HEK293 (cell line): ENCODE results near the gene ODF2.

Experiments
- CTCF ChIA-PET: fragments of 350-600 bp; formaldehyde crosslinking; extraction: SDS; loops from one replicate; lab custom pipeline; 2021; ENCODE audit warnings: antibody characterized with exemption; lab: Yijun Ruan, JAX
- POLR2A ChIA-PET: fragments of 300-600 bp; formaldehyde crosslinking; extraction: SDS; loops from one replicate; lab custom pipeline; 2020; ENCODE audit warnings: antibody characterized with exemption, inconsistent platforms; lab: Yijun Ruan, JAX
- H3K27ac ChIP-seq: fragments of 200-500 bp; sonication (Bioruptor generic); 2 replicates; pipeline ENCODE4 v1.5.1; 2014; ENCODE audit warnings: low read depth, low read length, control low read depth, inconsistent platforms; ENCODE audit errors: extremely low read depth
- H3K36me3 ChIP-seq, 2 experiments: fragments of 200-500 bp in 1 of 2; sonication (Bioruptor generic) in 1 of 2; 1 replicate in 1 of 2; 2 replicates in 1 of 2; pipeline ENCODE4 v1.5.1; 2014 to 2017; ENCODE audit warnings: inconsistent platforms in 2 of 2, low read length in 2 of 2; ENCODE audit not compliant: control insufficient read depth in 2 of 2, insufficient read depth in 1 of 2
- H3K4me1 ChIP-seq: fragments of 200-500 bp; sonication (Bioruptor generic); 2 replicates; pipeline ENCODE4 v1.5.1; 2014; ENCODE audit warnings: mild to moderate bottlenecking, low read length, inconsistent platforms; ENCODE audit not compliant: control insufficient read depth, insufficient read depth
- H3K4me3 ChIP-seq: 2 replicates; pipeline ENCODE4 v1.5.1; 2011; ENCODE audit warnings: low read depth, mild to moderate bottlenecking, control low read depth, low read length, moderate library complexity
- H3K9me3 ChIP-seq: fragments of 200-500 bp; sonication (Bioruptor generic); 2 replicates; pipeline ENCODE4 v1.5.1; 2014; ENCODE audit warnings: low read depth, low read length, inconsistent platforms; ENCODE audit not compliant: control insufficient read depth, insufficient read depth
- BCL11B ChIP-seq: fragments of 450-650 bp; formaldehyde crosslinking; IDR thresholded peaks from 2 replicates; pipeline ENCODE4 v1.5.1; 2016; ENCODE audit warnings: low read depth, missing biosample characterization, missing genetic modification characterization
- GFI1B ChIP-seq: fragments of 450-650 bp; formaldehyde crosslinking; IDR thresholded peaks from 2 replicates; pipeline ENCODE4 v1.5.1; 2016; ENCODE audit warnings: missing biosample characterization, missing genetic modification characterization
- IKZF3 ChIP-seq: fragments of 450-650 bp; IDR thresholded peaks from 2 replicates; pipeline ENCODE4 v1.5.0; 2018; ENCODE audit warnings: missing biosample characterization, mild to moderate bottlenecking, missing genetic modification characterization, moderate library complexity
- KLF16 ChIP-seq: fragments of 450-650 bp; formaldehyde crosslinking; IDR thresholded peaks from 2 replicates; pipeline ENCODE4 v1.5.1; 2017; ENCODE audit warnings: missing biosample characterization, missing genetic modification characterization
- PRDM1 ChIP-seq: fragments of 450-650 bp; formaldehyde crosslinking; IDR thresholded peaks from 2 replicates; pipeline ENCODE4; 2016; ENCODE audit warnings: missing biosample characterization, missing genetic modification characterization
- YY1 ChIP-seq: fragments of 450-650 bp; formaldehyde crosslinking; IDR thresholded peaks from 2 replicates; pipeline ENCODE4 v1.5.1; 2018; ENCODE audit warnings: missing biosample characterization, missing genetic modification characterization
- ZBTB1 ChIP-seq: fragments of 450-650 bp; formaldehyde crosslinking; IDR thresholded peaks from 2 replicates; pipeline ENCODE4 v1.5.1; 2016; ENCODE audit warnings: missing biosample characterization, missing genetic modification characterization
- ZBTB21 ChIP-seq: fragments of 450-650 bp; formaldehyde crosslinking; IDR thresholded peaks from 2 replicates; pipeline ENCODE4 v1.5.1; 2017; ENCODE audit warnings: missing biosample characterization, missing genetic modification characterization
- ZEB2 ChIP-seq: fragments of 450-650 bp; formaldehyde crosslinking; IDR thresholded peaks from 2 replicates; pipeline ENCODE4 v1.5.1; 2016; ENCODE audit warnings: missing biosample characterization, missing genetic modification characterization
- ZNF112 ChIP-seq: fragments of 450-650 bp; formaldehyde crosslinking; IDR thresholded peaks from 2 replicates; pipeline ENCODE4 v1.5.0; 2017; ENCODE audit warnings: missing biosample characterization, missing genetic modification characterization
- ZNF155 ChIP-seq: fragments of 450-650 bp; formaldehyde crosslinking; IDR thresholded peaks from 2 replicates; pipeline ENCODE4 v1.5.1; 2016; ENCODE audit warnings: missing biosample characterization, missing genetic modification characterization
- ZNF184 ChIP-seq: fragments of 450-650 bp; IDR thresholded peaks from 2 replicates; pipeline ENCODE4 v1.5.1; 2018; ENCODE audit warnings: missing biosample characterization, mild to moderate bottlenecking, missing genetic modification characterization
- ZNF2 ChIP-seq: fragments of 450-650 bp; formaldehyde crosslinking; IDR thresholded peaks from 2 replicates; pipeline ENCODE4 v1.5.1; 2016; ENCODE audit warnings: missing biosample characterization, missing genetic modification characterization
- ZNF24 ChIP-seq: fragments of 450-650 bp; formaldehyde crosslinking; IDR thresholded peaks from 2 replicates; pipeline ENCODE4 v1.5.1; 2016; ENCODE audit warnings: missing biosample characterization, missing genetic modification characterization
- ZNF248 ChIP-seq: fragments of 450-650 bp; formaldehyde crosslinking; IDR thresholded peaks from 2 replicates; pipeline ENCODE4 v1.5.1; 2017; ENCODE audit warnings: missing biosample characterization, missing genetic modification characterization
- ZNF335 ChIP-seq: fragments of 450-650 bp; formaldehyde crosslinking; conservative IDR thresholded peaks from 2 replicates; pipeline ENCODE4 v1.5.1; 2016; ENCODE audit warnings: missing biosample characterization, missing genetic modification characterization
- ZNF404 ChIP-seq: fragments of 450-650 bp; formaldehyde crosslinking; IDR thresholded peaks from 2 replicates; pipeline ENCODE4 v1.5.1; 2017; ENCODE audit warnings: missing biosample characterization, missing genetic modification characterization
- ZNF426 ChIP-seq: fragments of 450-650 bp; formaldehyde crosslinking; IDR thresholded peaks from 2 replicates; pipeline ENCODE4 v1.5.1; 2017; ENCODE audit warnings: missing biosample characterization, missing genetic modification characterization, mild to moderate bottlenecking, inconsistent platforms, moderate library complexity
- ZNF48 ChIP-seq: fragments of 450-650 bp; formaldehyde crosslinking; IDR thresholded peaks from 2 replicates; pipeline ENCODE4 v1.5.1; 2016; ENCODE audit warnings: missing biosample characterization, missing genetic modification characterization
- ZNF664 ChIP-seq: fragments of 450-650 bp; formaldehyde crosslinking; IDR thresholded peaks from 2 replicates; pipeline ENCODE4 v1.5.1; 2016; ENCODE audit warnings: missing biosample characterization, missing genetic modification characterization
- ZNF707 ChIP-seq: fragments of 450-650 bp; formaldehyde crosslinking; IDR thresholded peaks from 2 replicates; pipeline ENCODE4 v1.5.1; 2016; ENCODE audit warnings: missing biosample characterization, missing genetic modification characterization
- ZNF776 ChIP-seq: fragments of 450-650 bp; formaldehyde crosslinking; IDR thresholded peaks from 2 replicates; pipeline ENCODE4 v1.5.0; 2017; ENCODE audit warnings: missing biosample characterization, missing genetic modification characterization, borderline replicate concordance
- ZSCAN16 ChIP-seq: fragments of 450-650 bp; formaldehyde crosslinking; IDR thresholded peaks from 2 replicates; pipeline ENCODE4 v1.5.1; 2016; ENCODE audit warnings: missing biosample characterization, missing genetic modification characterization
- TF ChIP-seq, protein P1 (sequence below): sonication (generic); formaldehyde crosslinking; IDR thresholded peaks from 2 replicates; pipeline ENCODE4 v1.8.1; 2022; ENCODE audit warnings: mild to moderate bottlenecking, moderate library complexity, missing genetic modification reagents
- TF ChIP-seq, protein P2 (sequence below): fragments of 450-650 bp; formaldehyde crosslinking; IDR thresholded peaks from 2 replicates; pipeline ENCODE4 v1.5.1; 2016; ENCODE audit warnings: missing biosample characterization, missing genetic modification characterization
- TF ChIP-seq, protein P3 (sequence below): fragments of 450-650 bp; formaldehyde crosslinking; IDR thresholded peaks from 2 replicates; pipeline ENCODE4; 2016; ENCODE audit warnings: missing biosample characterization, missing genetic modification characterization
- TF ChIP-seq, protein P4 (sequence below): fragments of 450-650 bp; formaldehyde crosslinking; IDR thresholded peaks from 2 replicates; pipeline ENCODE4 v1.5.1; 2017; ENCODE audit warnings: missing biosample characterization, missing genetic modification characterization
- TF ChIP-seq, protein P5 (sequence below): fragments of 450-650 bp; formaldehyde crosslinking; IDR thresholded peaks from 2 replicates; pipeline ENCODE4 v1.5.1; 2016; ENCODE audit warnings: missing biosample characterization, missing genetic modification characterization

The ODF2 gene

DNA sequence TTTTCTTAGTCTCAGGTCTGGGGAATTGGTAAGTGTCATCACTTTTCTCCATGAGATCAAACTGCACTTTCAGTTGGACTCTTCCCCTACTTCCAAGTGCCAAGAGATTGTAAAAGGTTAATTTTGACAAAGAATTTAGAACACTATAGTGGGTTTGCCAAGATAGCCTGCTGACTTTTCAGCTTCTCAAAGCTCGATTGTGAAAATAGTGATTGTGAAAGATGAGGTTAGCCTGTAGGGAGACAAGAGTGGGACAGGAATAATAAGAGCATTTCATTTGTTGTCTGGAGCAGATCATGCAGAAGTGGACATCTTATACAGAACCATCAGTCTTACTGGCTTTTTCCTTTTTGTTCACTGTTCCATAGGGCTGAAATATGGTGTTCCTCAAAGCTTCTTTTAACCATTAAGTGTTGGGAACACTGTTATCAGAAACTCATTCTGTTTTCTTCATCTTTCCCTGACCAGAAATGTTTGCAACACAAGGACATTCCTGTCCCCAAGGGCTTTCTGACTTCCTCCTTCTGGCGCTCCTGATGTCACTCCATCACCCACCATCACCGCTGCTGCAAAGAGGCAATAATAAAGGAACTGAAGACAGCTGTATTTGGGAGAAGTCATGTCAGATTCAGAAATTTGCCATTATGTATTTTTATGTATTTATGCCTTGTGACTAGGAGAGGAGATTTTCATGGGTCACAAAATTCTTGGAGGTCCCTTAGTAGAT lies 85.0 kb downstream of the ODF2 start:
- Histone ChIP-seq H3K9me3 (no peaks in the 10 kb centered on the region), H3K4me1 (no peaks in the 10 kb centered on the region), H3K27ac (no peak overlapping the region), H3K36me3 (peaks cover 24 to 62% of the 10 kb centered on the region in 2 experiments; a peak in 2 of 3 replicates), H3K4me3 (no peak overlapping the region)
- TF ChIP-seq GFI1B (tag by site-specific recombination), result no peak
- TF ChIP-seq ZNF2 (tag by site-specific recombination), result no peak
- no peak for TF ChIP-seq ZNF24 (tag by site-specific recombination)
- no peak for TF ChIP-seq YY1 (tag by site-specific recombination)
- no peak for TF ChIP-seq ZNF426 (tag by site-specific recombination)
- TF ChIP-seq, protein P1, sequence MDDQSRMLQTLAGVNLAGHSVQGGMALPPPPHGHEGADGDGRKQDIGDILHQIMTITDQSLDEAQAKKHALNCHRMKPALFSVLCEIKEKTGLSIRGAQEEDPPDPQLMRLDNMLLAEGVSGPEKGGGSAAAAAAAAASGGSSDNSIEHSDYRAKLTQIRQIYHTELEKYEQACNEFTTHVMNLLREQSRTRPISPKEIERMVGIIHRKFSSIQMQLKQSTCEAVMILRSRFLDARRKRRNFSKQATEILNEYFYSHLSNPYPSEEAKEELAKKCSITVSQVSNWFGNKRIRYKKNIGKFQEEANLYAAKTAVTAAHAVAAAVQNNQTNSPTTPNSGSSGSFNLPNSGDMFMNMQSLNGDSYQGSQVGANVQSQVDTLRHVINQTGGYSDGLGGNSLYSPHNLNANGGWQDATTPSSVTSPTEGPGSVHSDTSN (CRISPR knock-in tag), result no peak
- TF ChIP-seq ZNF248 (tag by site-specific recombination), result no peak
- no peak for TF ChIP-seq PRDM1
- no peak for TF ChIP-seq ZNF776 (tag by site-specific recombination)
- TF ChIP-seq ZNF707 (tag by site-specific recombination), result no peak
- ChIA-PET POLR2A (interaction anchor here (0.5 to 2.1 kb wide), 2 partner anchors 12 to 419 kb away, joined by 5 to 12 read pairs; partner anchors contain the start of gene SPTAN1), CTCF (interaction anchor here (1.0 kb wide), 1 partner anchor 274 kb away, joined by 4 read pairs; no protein-coding TSS in a partner anchor)

DNA sequence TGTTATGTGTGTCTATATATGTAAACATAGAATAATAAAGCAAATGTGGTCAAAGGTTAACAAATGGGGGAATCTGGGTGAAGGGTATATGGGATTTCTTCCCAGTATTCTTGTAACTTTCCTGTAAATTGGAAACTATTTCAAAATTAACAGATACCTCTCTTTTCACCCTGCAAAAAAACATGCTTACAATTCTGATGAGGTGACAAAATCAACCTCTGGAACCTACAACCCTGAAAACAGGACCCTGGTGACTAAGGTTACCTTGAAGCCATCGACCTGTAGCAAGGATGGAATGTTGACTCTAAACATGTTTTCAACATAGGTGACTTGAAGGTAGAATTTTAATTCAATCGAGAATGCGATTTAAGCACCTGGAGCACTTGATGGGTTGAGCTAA lies 90.7 kb downstream of the ODF2 start:
- POLR2A ChIA-PET, result no interaction called here
- no peak for TF ChIP-seq ZNF404 (tag by site-specific recombination)
- TF ChIP-seq, protein P2, sequence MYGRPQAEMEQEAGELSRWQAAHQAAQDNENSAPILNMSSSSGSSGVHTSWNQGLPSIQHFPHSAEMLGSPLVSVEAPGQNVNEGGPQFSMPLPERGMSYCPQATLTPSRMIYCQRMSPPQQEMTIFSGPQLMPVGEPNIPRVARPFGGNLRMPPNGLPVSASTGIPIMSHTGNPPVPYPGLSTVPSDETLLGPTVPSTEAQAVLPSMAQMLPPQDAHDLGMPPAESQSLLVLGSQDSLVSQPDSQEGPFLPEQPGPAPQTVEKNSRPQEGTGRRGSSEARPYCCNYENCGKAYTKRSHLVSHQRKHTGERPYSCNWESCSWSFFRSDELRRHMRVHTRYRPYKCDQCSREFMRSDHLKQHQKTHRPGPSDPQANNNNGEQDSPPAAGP (tag by site-specific recombination), result no peak
- TF ChIP-seq KLF16, result no peak
- TF ChIP-seq, protein P3, sequence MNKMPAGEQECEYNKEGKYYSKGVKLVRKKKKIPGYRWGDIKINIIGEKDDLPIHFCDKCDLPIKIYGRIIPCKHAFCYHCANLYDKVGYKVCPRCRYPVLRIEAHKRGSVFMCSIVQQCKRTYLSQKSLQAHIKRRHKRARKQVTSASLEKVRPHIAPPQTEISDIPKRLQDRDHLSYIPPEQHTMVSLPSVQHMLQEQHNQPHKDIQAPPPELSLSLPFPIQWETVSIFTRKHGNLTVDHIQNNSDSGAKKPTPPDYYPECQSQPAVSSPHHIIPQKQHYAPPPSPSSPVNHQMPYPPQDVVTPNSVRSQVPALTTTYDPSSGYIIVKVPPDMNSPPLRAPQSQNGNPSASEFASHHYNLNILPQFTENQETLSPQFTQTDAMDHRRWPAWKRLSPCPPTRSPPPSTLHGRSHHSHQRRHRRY (tag by site-specific recombination), result no peak
- TF ChIP-seq ZSCAN16 (tag by site-specific recombination), result no peak
- no peak for TF ChIP-seq ZNF664 (tag by site-specific recombination)
- TF ChIP-seq, protein P4, sequence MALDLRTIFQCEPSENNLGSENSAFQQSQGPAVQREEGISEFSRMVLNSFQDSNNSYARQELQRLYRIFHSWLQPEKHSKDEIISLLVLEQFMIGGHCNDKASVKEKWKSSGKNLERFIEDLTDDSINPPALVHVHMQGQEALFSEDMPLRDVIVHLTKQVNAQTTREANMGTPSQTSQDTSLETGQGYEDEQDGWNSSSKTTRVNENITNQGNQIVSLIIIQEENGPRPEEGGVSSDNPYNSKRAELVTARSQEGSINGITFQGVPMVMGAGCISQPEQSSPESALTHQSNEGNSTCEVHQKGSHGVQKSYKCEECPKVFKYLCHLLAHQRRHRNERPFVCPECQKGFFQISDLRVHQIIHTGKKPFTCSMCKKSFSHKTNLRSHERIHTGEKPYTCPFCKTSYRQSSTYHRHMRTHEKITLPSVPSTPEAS (tag by site-specific recombination), result no peak
- no peak for TF ChIP-seq ZEB2 (tag by site-specific recombination)
- TF ChIP-seq ZNF184 (tag by site-specific recombination), result no peak
- TF ChIP-seq IKZF3 (tag by site-specific recombination), result no peak
- TF ChIP-seq, protein P5, sequence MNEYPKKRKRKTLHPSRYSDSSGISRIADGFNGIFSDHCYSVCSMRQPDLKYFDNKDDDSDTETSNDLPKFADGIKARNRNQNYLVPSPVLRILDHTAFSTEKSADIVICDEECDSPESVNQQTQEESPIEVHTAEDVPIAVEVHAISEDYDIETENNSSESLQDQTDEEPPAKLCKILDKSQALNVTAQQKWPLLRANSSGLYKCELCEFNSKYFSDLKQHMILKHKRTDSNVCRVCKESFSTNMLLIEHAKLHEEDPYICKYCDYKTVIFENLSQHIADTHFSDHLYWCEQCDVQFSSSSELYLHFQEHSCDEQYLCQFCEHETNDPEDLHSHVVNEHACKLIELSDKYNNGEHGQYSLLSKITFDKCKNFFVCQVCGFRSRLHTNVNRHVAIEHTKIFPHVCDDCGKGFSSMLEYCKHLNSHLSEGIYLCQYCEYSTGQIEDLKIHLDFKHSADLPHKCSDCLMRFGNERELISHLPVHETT (tag by site-specific recombination), result no peak
- TF ChIP-seq ZNF48, result no peak
- no peak for TF ChIP-seq ZBTB21 (tag by site-specific recombination)
- no peak for TF ChIP-seq ZBTB1 (tag by site-specific recombination)
- no peak for TF ChIP-seq ZNF112 (tag by site-specific recombination)
- TF ChIP-seq ZNF335 (tag by site-specific recombination), result no peak
- no peak for TF ChIP-seq BCL11B
- no peak for TF ChIP-seq ZNF155 (tag by site-specific recombination)
- no peak overlapping the region for H3K4me3 ChIP-seq
- H3K9me3 ChIP-seq, result no peaks in the 10 kb centered on the region
- H3K36me3 ChIP-seq, result peaks cover 0 to 6% of the 10 kb centered on the region in 2 experiments; a peak in 2 of 3 replicates
- CTCF ChIA-PET, result interaction anchor here (0.8 kb wide), 1 partner anchor 33 kb away, joined by 4 read pairs; no protein-coding TSS in a partner anchor
- no peak overlapping the region for H3K27ac ChIP-seq
- no peaks in the 10 kb centered on the region for H3K4me1 ChIP-seq
